Glomerular endothelial cell (primary cell): Measurements from ENCODE around the gene P3H2. TPM values are rescaled to one million over a fixed set of nuclear protein-coding genes. Genes with fewer than 3 reads are reported as not detected.

Experiments
- DNase-seq: peaks from one replicate; pipeline ENCODE4 v3.0.0-alpha.2; 2011; ENCODE audit warnings: low read depth, low spot score; ENCODE audit errors: extremely low read depth
- total RNA-seq: library from RNA; depleted of rRNA; stranded (reverse); fragments of >200 nt; gene quantifications from 2 replicates; pipeline ENCODE4 v1.2.3, GENCODE V29; 2015

P3H2 gene
- total RNA-seq, 1 donor from 2014 or later: 29.1 TPM

- no peak for DNase-seq
Observed at GRCh38 chr3:189952272-189952671, 168.4 kb downstream of the P3H2 start.

GRCh38 chr3:189950258-189950657, 170.4 kb downstream of the P3H2 start:
- no peak for DNase-seq

- DNase-seq: no peak
Observed at GRCh38 chr3:189949580-189949979, 171.1 kb downstream of the P3H2 start.

- DNase-seq: no peak
Observed at GRCh38 chr3:189948724-189949045, 172.0 kb downstream of the P3H2 start.

GRCh38 chr3:189947948-189948723, 172.6 kb downstream of the P3H2 start:
- no peak for DNase-seq

- no peak for DNase-seq
Observed at GRCh38 chr3:189947068-189947467, 173.6 kb downstream of the P3H2 start.

GRCh38 chr3:189945935-189946709, 174.6 kb downstream of the P3H2 start:
- no peak for DNase-seq

- DNase-seq: no peak
Observed at GRCh38 chr3:189944285-189945145, 176.2 kb downstream of the P3H2 start.

- no peak for DNase-seq
Observed at GRCh38 chr3:189942948-189943347, 177.7 kb downstream of the P3H2 start.

- no peak for DNase-seq
Observed at GRCh38 chr3:189941679-189942078, 179.0 kb downstream of the P3H2 start.

GRCh38 chr3:189941125-189941524, 179.6 kb downstream of the P3H2 start:
- DNase-seq: no peak

- peak; percentile 16 for DNase-seq
Observed at GRCh38 chr3:189937302-189938127, 183.2 kb downstream of the P3H2 start.

GRCh38 chr3:189936201-189936945, 184.3 kb downstream of the P3H2 start:
- no peak for DNase-seq

GRCh38 chr3:189927975-189928895, 192.5 kb downstream of the P3H2 start:
- DNase-seq: no peak

- no peak for DNase-seq
Observed at GRCh38 chr3:189921770-189922169, 198.9 kb downstream of the P3H2 start.

- DNase-seq: no peak
Observed at GRCh38 chr3:189914799-189915198, 205.9 kb downstream of the P3H2 start.

GRCh38 chr3:189911001-189911400, 209.7 kb downstream of the P3H2 start:
- DNase-seq: no peak

GRCh38 chr3:189909573-189909972, 211.1 kb downstream of the P3H2 start:
- no peak for DNase-seq

GRCh38 chr3:189909139-189909538, 211.6 kb downstream of the P3H2 start:
- DNase-seq: no peak
